Measurements from ENCODE around the gene ADAMTS13. TPM values are rescaled to one million over a fixed set of nuclear protein-coding genes. Genes with fewer than 3 reads are reported as not detected.

ADAMTS13 gene
- total and polyA plus RNA-seq, 9 of the 15 experiments (the other 6 are each of a cell fraction or from before 2014, with no cell fraction given) = 0.03 to 0.20 (median 0.04) TPM; not detected in 4

DNA sequence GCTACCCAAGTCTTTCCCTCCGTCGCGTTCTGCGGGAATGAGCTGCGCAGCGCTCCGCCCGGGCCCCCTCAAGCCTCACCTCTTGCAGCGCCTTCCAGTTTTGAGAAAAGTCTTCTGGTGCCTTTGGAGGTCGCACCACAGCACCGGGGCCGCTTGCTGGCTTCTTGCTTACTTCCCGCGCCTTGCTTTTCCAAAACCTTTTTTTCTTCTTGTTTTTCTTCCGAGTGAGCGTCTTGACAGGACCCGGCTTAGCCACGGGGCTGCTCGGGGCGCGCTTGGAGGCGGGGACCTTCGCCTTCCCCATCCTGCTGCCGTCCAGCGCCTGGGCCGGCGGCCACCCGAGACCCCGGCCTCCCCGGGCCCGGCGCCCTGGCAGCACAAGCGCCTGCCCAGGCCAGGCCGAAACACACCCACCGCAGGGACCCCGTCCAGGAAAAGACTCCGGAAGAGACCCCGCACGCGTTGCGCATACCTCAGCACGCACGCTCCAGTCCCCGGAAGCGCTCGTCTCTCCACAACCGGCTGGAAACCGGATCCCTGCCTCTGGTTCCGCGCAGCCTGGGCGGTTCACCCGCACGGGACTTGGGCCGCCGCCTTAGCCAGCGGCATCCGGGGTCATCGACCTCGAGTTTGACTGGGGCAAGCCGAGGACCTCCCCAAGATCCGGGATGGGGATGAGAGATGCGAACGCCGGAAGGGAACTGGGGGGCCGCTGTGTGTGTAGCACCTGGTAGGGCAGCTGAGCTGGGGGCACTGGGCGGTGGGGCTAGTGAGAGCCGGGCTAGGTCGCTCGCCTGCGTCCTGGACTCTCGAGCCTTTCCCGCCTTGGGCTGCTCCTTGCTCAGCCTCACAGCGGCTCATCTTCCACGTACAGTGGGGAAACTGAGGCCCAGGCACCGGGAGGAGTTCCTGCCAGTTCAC is 4.4 kb upstream of the ADAMTS13 start, which contains the start of gene REXO4 (continued):
- TF ChIP-seq, protein P1, sequence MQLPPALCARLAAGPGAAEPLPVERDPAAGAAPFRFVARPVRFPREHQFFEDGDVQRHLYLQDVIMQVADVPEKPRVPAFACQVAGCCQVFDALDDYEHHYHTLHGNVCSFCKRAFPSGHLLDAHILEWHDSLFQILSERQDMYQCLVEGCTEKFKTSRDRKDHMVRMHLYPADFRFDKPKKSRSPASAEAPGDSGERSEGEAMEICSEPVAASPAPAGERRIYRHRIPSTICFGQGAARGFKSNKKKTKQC (CRISPR knock-in tag; IDR thresholded peaks at IDR 0.05) = no peak
- TF ChIP-seq, protein P2, sequence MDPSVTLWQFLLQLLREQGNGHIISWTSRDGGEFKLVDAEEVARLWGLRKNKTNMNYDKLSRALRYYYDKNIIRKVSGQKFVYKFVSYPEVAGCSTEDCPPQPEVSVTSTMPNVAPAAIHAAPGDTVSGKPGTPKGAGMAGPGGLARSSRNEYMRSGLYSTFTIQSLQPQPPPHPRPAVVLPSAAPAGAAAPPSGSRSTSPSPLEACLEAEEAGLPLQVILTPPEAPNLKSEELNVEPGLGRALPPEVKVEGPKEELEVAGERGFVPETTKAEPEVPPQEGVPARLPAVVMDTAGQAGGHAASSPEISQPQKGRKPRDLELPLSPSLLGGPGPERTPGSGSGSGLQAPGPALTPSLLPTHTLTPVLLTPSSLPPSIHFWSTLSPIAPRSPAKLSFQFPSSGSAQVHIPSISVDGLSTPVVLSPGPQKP (CRISPR knock-in tag; IDR thresholded peaks at IDR 0.05) = no peak
- no peak for TF ChIP-seq PTRF (tag; IDR thresholded peaks at IDR 0.05)
- TF ChIP-seq CXXC5 (CRISPR knock-in tag; IDR thresholded peaks at IDR 0.05) = peak; percentile 96
- no peak for TF ChIP-seq STAT5B (CRISPR knock-in tag; IDR thresholded peaks at IDR 0.05)
- no peak for TF ChIP-seq PRPF4 (IDR thresholded peaks at IDR 0.05; ENCODE audit: insufficient read depth, low read depth, low read length, poor library complexity, severe bottlenecking)
- TF ChIP-seq HEY1 (CRISPR knock-in tag; IDR thresholded peaks at IDR 0.05; ENCODE audit: borderline replicate concordance) = no peak
- TF ChIP-seq GABPB2 (CRISPR knock-in tag; conservative IDR thresholded peaks at IDR 0.05) = no peak
- TF ChIP-seq PHF21A (IDR thresholded peaks at IDR 0.05; ENCODE audit: borderline replicate concordance, low read depth) = peak; percentile 54; the same call in 1 of the 2 replicates
- peak; percentile 77 to 87; a peak in 2 of 4 replicates for TF ChIP-seq SIN3A (IDR thresholded peaks at IDR 0.05; ENCODE audit: borderline replicate concordance in 2 of 2, control insufficient read depth in 1 of 2, low read depth in 2 of 2, low read length in 2 of 2)
- TF ChIP-seq BRD4 (IDR thresholded peaks at IDR 0.05) = peak; percentile 81; the same call in 1 of the 2 replicates
- no peak for TF ChIP-seq SMARCA4 (IDR thresholded peaks at IDR 0.05)
- TF ChIP-seq EP400 (IDR thresholded peaks at IDR 0.05) = peak; percentile 99
- no peak for TF ChIP-seq HNRNPK (IDR thresholded peaks at IDR 0.05; ENCODE audit: low read depth, low read length, poor library complexity, severe bottlenecking)
- no peak for TF ChIP-seq BRCA1 (IDR thresholded peaks at IDR 0.05)
- TF ChIP-seq BRCA1 (CRISPR knock-in tag; IDR thresholded peaks at IDR 0.05) = no peak
- peak; percentile 71 for TF ChIP-seq MIER1 (IDR thresholded peaks at IDR 0.05; ENCODE audit: low read depth)
- 0 out of 2 replicates have a peak, but pooled peaks have one; percentile 13 for TF ChIP-seq ZNF41 (CRISPR knock-in tag; conservative IDR thresholded peaks at IDR 0.05)
- peak; percentile 87 for TF ChIP-seq NR2C2 (CRISPR knock-in tag; IDR thresholded peaks at IDR 0.05)
- peak; percentile 98 for TF ChIP-seq NR2C2 (tag; IDR thresholded peaks at IDR 0.05)
- TF ChIP-seq, protein P3, sequence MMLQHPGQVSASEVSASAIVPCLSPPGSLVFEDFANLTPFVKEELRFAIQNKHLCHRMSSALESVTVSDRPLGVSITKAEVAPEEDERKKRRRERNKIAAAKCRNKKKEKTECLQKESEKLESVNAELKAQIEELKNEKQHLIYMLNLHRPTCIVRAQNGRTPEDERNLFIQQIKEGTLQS (IDR thresholded peaks at IDR 0.05) = peak; percentile 53
- TF ChIP-seq, protein P3 (CRISPR knock-in tag; conservative IDR thresholded peaks at IDR 0.05) = peak; percentile 65; the same call in 1 of the 2 replicates
- TF ChIP-seq ZNF121 (CRISPR knock-in tag; conservative IDR thresholded peaks at IDR 0.05) = no peak
- TF ChIP-seq ELF2 (CRISPR knock-in tag; IDR thresholded peaks at IDR 0.05) = peak; percentile 63; the same call in 1 of the 2 replicates
- TF ChIP-seq ZNF239 (CRISPR knock-in tag; IDR thresholded peaks at IDR 0.05) = 0 out of 2 replicates have a peak, but pooled peaks have one; percentile 26
- TF ChIP-seq BMI1 (IDR thresholded peaks at IDR 0.05; ENCODE audit: low read length) = no peak
